NCI-H69 (cell line): Measurements from ENCODE around the gene KIT.

Experiments used
- DNase-seq: peaks from one replicate; lab custom pipeline; 2025; lab: John Stamatoyannopoulos, UW

Gene KIT

DNA sequence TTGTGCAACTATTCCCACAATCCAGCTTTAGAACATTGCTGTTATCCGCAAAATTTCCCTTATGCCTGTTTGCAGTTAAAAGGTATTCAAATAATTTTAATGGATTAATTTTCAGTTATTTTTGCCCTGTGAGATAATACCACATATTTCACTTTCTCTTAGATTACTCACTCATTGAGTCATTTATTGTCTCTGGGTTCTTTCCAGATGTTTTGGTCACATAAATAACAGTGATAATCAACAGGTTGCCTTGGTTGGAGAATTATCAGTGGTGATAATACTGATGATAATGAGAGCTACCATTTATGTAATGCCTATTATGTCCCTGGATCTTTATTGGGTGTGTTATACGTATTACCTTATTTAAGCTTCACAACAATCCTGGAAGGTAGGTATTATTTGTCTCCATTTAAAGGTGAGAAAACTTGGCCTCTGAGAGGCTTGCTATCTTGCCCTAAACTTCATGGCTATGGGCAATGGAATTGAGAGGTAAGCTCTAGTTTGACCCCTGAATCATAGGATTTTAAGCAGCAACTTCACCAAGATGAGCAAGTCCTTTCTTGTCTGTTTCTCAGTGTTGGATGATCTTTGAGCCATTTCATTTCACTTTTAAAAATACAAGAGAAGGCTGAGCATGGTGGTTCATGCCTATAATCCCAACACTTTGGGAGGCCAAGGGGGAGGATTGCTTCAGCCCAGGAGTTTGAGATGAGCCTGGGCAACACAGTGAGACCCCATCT is 87.4 kb downstream of the KIT start:
- DNase-seq, result no peak

DNA sequence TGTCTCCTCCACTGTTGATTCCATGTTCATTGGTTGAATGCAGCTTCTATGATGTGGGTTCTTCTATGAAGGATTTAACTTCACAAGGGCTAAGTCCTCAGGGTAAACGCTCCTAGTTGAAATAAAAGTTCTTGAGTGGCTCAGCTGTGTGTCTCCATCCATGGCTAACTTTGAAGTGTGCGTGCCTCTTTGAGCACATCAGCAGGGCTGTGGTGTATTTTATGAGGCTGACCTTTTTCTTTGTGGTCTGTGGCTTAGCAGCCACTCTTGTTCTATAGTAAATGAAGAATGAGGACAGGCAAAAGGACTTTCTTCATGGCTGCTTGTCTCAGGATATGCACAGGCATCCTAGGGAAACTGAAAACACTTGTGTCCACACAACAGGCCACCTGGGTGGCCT is 88.5 kb downstream of the KIT start:
- no peak for DNase-seq

DNA sequence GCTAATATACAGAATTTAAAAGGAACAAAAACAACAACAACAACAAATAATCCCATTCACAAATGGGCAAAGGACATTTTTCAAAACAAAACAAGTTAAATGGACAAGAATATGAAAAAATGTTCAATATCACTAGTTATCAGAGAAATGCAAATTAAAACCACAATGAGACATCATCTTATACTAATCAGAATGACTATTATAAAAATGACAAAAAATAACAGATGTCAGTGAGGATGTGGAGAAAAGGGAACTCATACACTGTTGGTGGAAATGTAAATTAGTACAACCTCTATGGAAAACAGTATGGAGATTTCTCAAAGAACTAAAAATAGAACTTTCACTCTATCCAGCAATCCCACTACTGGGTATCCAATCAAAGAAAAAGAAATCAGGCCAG is 92.6 kb downstream of the KIT start:
- no peak for DNase-seq

DNA sequence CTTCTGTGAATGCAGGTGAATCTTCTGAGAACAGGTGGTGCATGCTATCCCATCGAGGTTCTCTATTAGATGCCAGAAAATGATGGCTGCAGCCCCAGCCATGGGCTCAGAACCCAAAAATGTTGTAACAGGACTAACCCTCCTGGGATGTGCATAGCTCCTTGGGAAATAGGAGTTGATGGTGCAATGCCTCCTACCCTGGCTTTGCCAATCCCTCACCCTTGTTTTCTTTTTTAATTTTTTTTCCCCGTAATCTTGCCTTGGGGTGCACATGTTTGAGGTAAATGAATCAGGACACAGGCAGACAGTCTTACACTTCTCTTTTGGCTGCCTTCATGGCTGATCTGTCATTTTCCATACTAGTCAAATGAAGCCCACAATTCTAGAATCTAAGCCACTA is 96.6 kb downstream of the KIT start:
- DNase-seq, result no peak

DNA sequence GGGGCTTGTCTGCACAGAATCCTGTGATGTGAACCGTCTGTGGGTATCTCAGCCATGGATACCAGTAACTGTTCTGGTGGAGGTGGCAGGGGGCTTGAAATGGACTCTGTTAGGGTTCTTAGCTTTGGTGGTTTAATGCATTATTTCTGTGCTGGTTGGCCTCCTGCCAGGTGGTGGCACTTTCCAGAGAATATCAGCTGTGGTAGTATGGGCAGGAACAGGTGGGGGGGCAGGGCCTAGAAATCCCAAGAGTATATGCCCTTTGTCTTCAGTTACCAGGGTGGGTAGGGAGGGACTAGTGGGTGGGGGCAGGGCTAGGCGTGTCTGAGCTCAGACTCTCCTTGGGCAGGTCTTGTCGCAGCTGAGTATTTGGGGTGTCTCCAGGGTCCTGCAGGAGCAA is 106.7 kb downstream of the KIT start:
- peak; percentile 63 for DNase-seq

DNA sequence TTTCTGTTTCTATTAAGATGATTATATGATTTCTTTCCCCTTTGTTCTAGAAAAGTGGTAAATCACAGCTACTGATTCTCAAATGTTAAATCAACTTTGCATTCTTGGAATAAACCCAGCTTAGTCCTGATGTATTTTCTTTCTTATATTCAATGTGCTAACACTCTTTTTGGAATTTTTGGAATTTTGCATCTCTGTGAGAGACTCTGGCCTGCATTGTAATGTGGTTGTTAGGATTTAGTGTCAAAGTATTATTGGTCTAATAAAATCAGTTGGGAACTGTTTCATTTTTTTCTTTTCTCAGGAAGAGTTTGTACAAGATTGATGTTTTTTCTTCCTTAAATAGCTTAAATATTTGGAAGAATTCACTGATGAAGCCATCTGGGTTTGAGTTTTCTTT is 109.6 kb downstream of the KIT start:
- DNase-seq, result no peak

DNA sequence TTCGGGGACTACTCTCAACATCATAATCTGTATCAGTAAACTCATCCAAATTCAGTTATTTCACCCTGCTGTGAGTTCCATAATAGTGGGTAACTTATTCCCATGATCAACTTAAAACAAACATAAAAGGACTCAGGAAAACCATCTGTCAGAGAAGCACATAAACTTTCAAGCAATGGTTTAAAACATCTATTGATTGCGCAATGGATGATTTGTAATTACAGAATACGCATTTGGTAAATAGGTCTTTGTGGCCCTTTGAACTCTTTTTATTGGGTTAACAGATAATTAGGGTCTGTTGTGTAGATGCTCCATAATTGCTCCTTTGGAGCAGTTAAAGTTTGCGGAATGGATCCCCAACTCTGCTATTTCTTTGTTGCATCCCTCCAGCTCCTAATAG is 115.3 kb downstream of the KIT start:
- DNase-seq, result peak; percentile 39

DNA sequence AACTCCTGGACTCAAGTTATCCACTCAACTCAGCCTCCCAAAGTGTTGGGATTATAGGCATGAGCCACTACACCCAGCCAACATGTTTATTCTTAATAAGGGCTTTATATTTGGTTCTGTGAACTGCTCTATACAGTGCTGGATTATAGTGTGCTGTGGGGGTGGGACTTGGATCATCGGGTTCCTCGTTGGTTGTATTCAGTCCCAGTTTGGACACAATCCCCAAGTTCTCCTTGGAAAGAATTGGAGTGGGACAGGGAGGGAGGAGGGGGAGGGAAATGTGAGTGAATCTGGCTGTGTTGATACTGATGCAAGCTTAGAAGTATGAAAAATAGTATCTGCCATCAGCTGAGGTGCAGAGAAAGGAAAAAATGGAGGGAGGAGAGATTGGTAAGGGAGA is 121.3 kb downstream of the KIT start:
- no peak for DNase-seq

DNA sequence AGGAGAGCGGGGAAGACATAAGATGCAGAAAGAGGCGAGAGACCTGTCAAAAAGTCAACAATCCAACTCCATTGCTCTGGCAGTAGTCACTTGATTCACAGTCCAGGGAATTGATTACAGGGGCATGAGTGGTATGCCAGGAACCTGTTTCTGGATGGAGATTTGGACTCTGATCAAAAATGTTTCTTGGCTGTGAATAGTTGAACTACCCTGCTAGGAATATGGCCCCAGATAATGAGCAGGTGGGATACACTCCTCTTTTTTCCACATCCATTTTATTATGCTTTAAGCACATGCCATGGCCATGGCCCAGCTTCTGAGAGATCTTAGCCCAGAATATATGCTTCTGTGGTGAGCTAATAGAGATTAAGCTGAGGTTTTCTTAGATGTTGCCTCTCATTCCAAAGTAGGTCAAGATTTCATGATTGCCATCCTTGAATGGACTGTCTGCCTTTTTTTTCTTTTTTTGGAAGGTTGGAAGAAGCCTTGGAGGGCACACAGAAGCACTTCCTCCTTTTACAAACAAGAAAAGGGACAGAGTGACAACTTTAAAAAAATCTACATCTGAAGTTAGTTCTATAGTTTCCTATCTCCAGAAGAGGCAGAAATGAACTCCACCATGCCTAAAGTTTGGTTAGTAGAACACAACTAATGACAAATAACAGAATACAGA is 121.9 kb downstream of the KIT start:
- DNase-seq, result no peak

DNA sequence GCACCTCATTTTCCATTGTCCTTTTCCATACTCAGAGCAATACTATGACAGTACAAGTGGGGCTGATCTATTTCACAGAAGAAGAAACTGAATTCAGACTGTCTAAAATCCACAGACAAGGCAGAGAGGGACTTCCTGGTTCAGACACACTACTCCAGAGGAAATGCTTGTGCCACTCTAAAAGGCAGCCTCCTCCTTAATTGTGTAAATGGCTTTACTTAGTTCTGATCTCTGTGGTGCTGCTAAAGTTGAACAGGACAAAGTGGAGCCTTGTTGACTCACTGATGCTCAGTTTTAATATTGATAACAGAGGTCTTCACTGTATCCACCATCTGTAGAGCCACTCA is 122.4 kb downstream of the KIT start:
- DNase-seq, result no peak

DNA sequence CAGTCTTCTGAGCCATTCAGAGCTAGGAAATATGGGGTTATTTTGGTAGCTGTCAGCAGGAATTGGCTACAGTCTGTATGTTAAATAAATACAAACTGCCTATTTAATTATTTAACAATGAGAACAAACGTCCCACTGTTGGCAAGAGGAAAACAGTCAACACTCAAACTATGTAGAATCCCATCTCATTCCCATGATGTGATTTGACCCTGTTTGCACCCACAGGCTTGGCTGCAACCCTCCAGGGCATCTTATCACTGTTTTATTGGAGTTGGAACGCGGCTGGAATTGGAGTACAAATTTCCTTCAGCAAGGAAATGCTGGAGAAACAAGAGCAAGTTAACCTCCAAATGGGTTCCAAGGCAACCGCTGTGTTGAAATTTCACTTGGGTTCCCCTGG is 124.0 kb downstream of the KIT start:
- no peak for DNase-seq

DNA sequence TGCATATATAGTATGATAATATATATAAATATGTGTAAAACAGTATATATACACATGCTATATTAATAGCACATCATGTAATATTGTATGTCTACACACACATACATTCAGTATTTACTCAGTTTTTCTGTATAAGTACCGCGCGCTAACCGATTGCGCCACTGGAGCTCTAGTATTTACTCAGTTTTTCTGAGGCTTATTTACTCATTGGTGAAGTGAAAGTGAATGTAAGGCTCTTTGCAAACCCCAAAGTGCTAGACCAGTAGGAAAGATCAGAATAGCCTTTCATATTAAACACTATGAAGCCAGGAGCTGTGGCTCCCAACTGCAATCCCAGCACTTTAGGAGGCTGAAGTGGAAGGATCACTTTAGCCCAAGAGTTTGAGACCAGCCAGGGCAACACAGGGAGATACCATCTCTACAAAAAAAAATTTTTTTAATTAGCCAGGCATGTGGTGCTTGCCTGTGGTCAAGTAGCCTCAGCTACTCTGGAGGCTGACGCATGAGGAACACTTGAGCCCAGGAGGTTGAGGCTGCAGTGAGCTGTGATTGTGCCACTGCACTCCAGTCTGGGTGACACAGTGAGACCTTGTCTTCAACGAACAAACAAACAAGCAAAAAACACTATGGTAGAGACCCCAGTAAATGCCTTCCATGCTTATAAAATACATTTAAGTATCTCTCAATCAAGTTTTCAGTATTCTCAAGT is 125.8 kb downstream of the KIT start:
- no peak for DNase-seq

DNA sequence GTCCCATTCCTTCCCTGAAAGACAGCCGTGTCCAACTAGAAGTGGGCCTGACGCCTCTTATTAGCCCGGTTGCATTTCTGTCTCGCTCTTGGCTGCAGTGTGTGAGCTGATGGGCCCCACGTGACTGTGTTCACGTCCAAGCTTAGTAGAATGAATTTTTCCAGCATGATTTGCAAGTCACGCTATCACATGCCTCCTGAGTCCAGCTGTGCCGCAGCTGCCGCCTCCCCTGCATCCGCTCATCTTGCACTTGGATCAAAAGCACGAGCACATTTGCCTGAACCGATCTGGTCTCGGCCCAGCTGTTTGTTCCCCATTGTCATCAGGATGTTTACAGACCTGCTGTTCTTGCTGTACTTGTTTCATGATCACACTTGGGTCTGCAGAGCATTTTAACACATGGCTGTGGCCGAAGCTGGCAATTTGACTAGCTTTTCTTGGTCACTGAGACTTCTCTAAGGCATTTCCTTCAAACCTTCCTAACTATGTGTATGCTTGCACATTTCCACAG is 126.5 kb downstream of the KIT start:
- peak; percentile 61 for DNase-seq
